NCI-H146 treated with DMSO at 0.1 percent for 48 hours (cell line): Measurements from ENCODE around the gene FOXJ1.

Experiments used
- DNase-seq: peaks from one replicate; lab custom pipeline; 2025; ENCODE audit not compliant: unreplicated experiment; lab: John Stamatoyannopoulos, UW

FOXJ1 gene

GRCh38 chr17:76160896-76161528 lies 20.0 kb upstream of the FOXJ1 start:
- DNase-seq, result no peak

- DNase-seq, result no peak
Observed at GRCh38 chr17:76159157-76159556, 18.1 kb upstream of the FOXJ1 start.

GRCh38 chr17:76157759-76158158 lies 16.7 kb upstream of the FOXJ1 start:
- DNase-seq, result no peak

- DNase-seq, result no peak
Observed at GRCh38 chr17:76156662-76156991, 15.6 kb upstream of the FOXJ1 start.

GRCh38 chr17:76155988-76156661 lies 15.1 kb upstream of the FOXJ1 start:
- no peak for DNase-seq

GRCh38 chr17:76154936-76155845 lies 14.1 kb upstream of the FOXJ1 start:
- DNase-seq, result no peak

GRCh38 chr17:76154292-76154691 lies 13.2 kb upstream of the FOXJ1 start:
- DNase-seq, result no peak

GRCh38 chr17:76153640-76154039 lies 12.6 kb upstream of the FOXJ1 start:
- no peak for DNase-seq

- DNase-seq, result no peak
Observed at GRCh38 chr17:76153202-76153601, 12.2 kb upstream of the FOXJ1 start.

GRCh38 chr17:76152591-76152990 lies 11.5 kb upstream of the FOXJ1 start:
- DNase-seq, result no peak

- DNase-seq, result no peak
Observed at GRCh38 chr17:76151896-76152454, 10.9 kb upstream of the FOXJ1 start.

GRCh38 chr17:76150712-76151622 lies 9.9 kb upstream of the FOXJ1 start:
- DNase-seq, result no peak

- no peak for DNase-seq
Observed at GRCh38 chr17:76149214-76149613, 8.2 kb upstream of the FOXJ1 start.

GRCh38 chr17:76148015-76148326 lies 6.9 kb upstream of the FOXJ1 start:
- no peak for DNase-seq

GRCh38 chr17:76147211-76148014 lies 6.4 kb upstream of the FOXJ1 start:
- peak; percentile 43 for DNase-seq

- DNase-seq, result no peak
Observed at GRCh38 chr17:76146053-76146851, 5.2 kb upstream of the FOXJ1 start.

- DNase-seq, result peak; percentile 71
Observed at GRCh38 chr17:76145231-76146052, 4.4 kb upstream of the FOXJ1 start.

GRCh38 chr17:76142585-76143041 lies 1.6 kb upstream of the FOXJ1 start:
- DNase-seq, result no peak
